WTC11 (cell line): ENCODE data around the gene KIFC3. TPM values are rescaled to one million over a fixed set of nuclear protein-coding genes. Genes with fewer than 3 reads are reported as not detected.

Source experiments
- ATAC-seq: fragments of 200-7000 bp; cut with Tn5 transposase; 2 replicates; pipeline ENCODE4 v1.10.0; 2021; ENCODE audit warnings: mild to moderate bottlenecking, moderate library complexity
- CTCF ChIA-PET: fragments of 300-600 bp; sonication (Branson Sonifier 250); formaldehyde crosslinking; loops from one replicate; lab custom pipeline; 2021; ENCODE audit warnings: antibody characterized with exemption; lab: Charles Lee
- POLR2A ChIA-PET: fragments of 350-600 bp; sonication (Branson Sonifier 250); formaldehyde crosslinking; loops from one replicate; lab custom pipeline; 2021; ENCODE audit warnings: antibody characterized with exemption; lab: Charles Lee
- DNase-seq: peaks from one replicate; pipeline ENCODE4 v3.0.0; 2021; ENCODE audit warnings: low spot score
- H3K27ac Mint-ChIP-seq: 2 replicates; pipeline ENCODE4 v1.8.0; 2021; ENCODE audit warnings: mixed read lengths
- H3K27me3 Mint-ChIP-seq: 2 replicates; pipeline ENCODE4 v1.8.0; 2021; ENCODE audit warnings: low read depth, mild to moderate bottlenecking, moderate library complexity, mixed read lengths
- H3K36me3 Mint-ChIP-seq: 2 replicates; pipeline ENCODE4 v1.8.0; 2021; ENCODE audit warnings: mixed read lengths
- H3K4me1 Mint-ChIP-seq: 2 replicates; pipeline ENCODE4 v1.8.0; 2022; ENCODE audit warnings: mixed read lengths
- H3K4me3 Mint-ChIP-seq: 2 replicates; pipeline ENCODE4 v1.8.0; 2021; ENCODE audit warnings: mild to moderate bottlenecking, moderate library complexity, mixed read lengths
- H3K9me3 Mint-ChIP-seq: 2 replicates; pipeline ENCODE4 v1.8.0; 2021; ENCODE audit warnings: mixed read lengths
- ATF3 ChIP-seq: sonication (generic); formaldehyde crosslinking; conservative IDR thresholded peaks from 2 replicates; pipeline ENCODE4 v1.8.1; 2022; ENCODE audit warnings: mild to moderate bottlenecking, missing genetic modification reagents
- E2F4 ChIP-seq: sonication (generic); formaldehyde crosslinking; IDR thresholded peaks from 2 replicates; pipeline ENCODE4 v1.8.1; 2022; ENCODE audit warnings: low read depth, mild to moderate bottlenecking, moderate library complexity, missing genetic modification reagents, borderline replicate concordance
- ESRRA ChIP-seq: sonication (generic); formaldehyde crosslinking; IDR thresholded peaks from 2 replicates; pipeline ENCODE4 v1.8.1; 2022; ENCODE audit warnings: mild to moderate bottlenecking, missing genetic modification reagents, borderline replicate concordance
- ETV6 ChIP-seq: sonication (generic); formaldehyde crosslinking; IDR thresholded peaks from 2 replicates; pipeline ENCODE4 v1.8.1; 2022; ENCODE audit warnings: mild to moderate bottlenecking, missing genetic modification reagents
- IRF1 ChIP-seq: sonication (generic); formaldehyde crosslinking; IDR thresholded peaks from 2 replicates; pipeline ENCODE4 v1.8.0; 2023; ENCODE audit warnings: missing genetic modification reagents
- JUN ChIP-seq: sonication (generic); formaldehyde crosslinking; IDR thresholded peaks from 2 replicates; pipeline ENCODE4 v1.8.0; 2023; ENCODE audit warnings: mild to moderate bottlenecking, missing genetic modification reagents
- NFE2L1 ChIP-seq: sonication (generic); formaldehyde crosslinking; IDR thresholded peaks from 2 replicates; pipeline ENCODE4 v1.8.1; 2023; ENCODE audit warnings: missing genetic modification reagents
- NR3C1 ChIP-seq: sonication (generic); formaldehyde crosslinking; conservative IDR thresholded peaks from 2 replicates; pipeline ENCODE4 v1.8.1; 2023; ENCODE audit warnings: low read depth, mild to moderate bottlenecking, missing genetic modification reagents
- PREB ChIP-seq: sonication (generic); formaldehyde crosslinking; IDR thresholded peaks from 2 replicates; pipeline ENCODE4 v1.8.1; 2022; ENCODE audit warnings: mild to moderate bottlenecking, missing genetic modification reagents, moderate library complexity, borderline replicate concordance
- SP1 ChIP-seq: sonication (generic); formaldehyde crosslinking; conservative IDR thresholded peaks from 2 replicates; pipeline ENCODE4 v1.8.1; 2022; ENCODE audit warnings: missing genetic modification reagents
- TEAD1 ChIP-seq: sonication (generic); formaldehyde crosslinking; IDR thresholded peaks from 2 replicates; pipeline ENCODE4 v1.8.0; 2022; ENCODE audit warnings: mild to moderate bottlenecking, missing genetic modification reagents
- ZBTB43 ChIP-seq: sonication (generic); formaldehyde crosslinking; IDR thresholded peaks from 2 replicates; pipeline ENCODE4 v1.8.1; 2023; ENCODE audit warnings: mild to moderate bottlenecking, missing genetic modification reagents
- ZNF138 ChIP-seq: sonication (generic); formaldehyde crosslinking; conservative IDR thresholded peaks from 2 replicates; pipeline ENCODE4 v1.8.1; 2022; ENCODE audit warnings: mild to moderate bottlenecking, moderate library complexity, missing genetic modification reagents
- ZNF281 ChIP-seq: sonication (generic); formaldehyde crosslinking; IDR thresholded peaks from 2 replicates; pipeline ENCODE4 v1.8.0; 2023; ENCODE audit warnings: mild to moderate bottlenecking, missing genetic modification reagents
- ZNF423 ChIP-seq: fragments of 250-450 bp; sonication (Bioruptor Pico); IDR thresholded peaks from 2 replicates; pipeline ENCODE4 v2.1.2; 2022; ENCODE audit warnings: mild to moderate bottlenecking, moderate library complexity
- ZNF532 ChIP-seq: fragments of 250-450 bp; sonication (Bioruptor Pico); IDR thresholded peaks from 2 replicates; pipeline ENCODE4 v1.9.0; 2021; ENCODE audit warnings: mild to moderate bottlenecking, borderline replicate concordance
- total RNA-seq: library from RNA; stranded (reverse); gene quantifications from 3 replicates; pipeline ENCODE4 v1.2.3, GENCODE V29; 2021

The KIFC3 gene
- total RNA-seq, 1 experiment from 2014 or later: 11.6 TPM

GRCh38 chr16:57735755-57736418, 66.4 kb downstream of the KIFC3 start, which contains the start of gene KATNB1 (continued):
- TF ChIP-seq ZNF281 (0 out of 2 replicates have a peak, but pooled peaks have one; percentile 40), ZBTB43 (CRISPR knock-in tag) (0 out of 2 replicates have a peak, but pooled peaks have one; percentile 31), ZNF138 (no peak), JUN (no peak), NR3C1 (CRISPR knock-in tag) (no peak), ATF3 (CRISPR knock-in tag) (0 out of 2 replicates have a peak, but pooled peaks have one; percentile 14), NFE2L1 (CRISPR knock-in tag) (0 out of 2 replicates have a peak, but pooled peaks have one; percentile 69), ESRRA (no peak), E2F4 (CRISPR knock-in tag) (no peak), TEAD1 (CRISPR knock-in tag) (peak; percentile 40; the same call in 1 of the 2 replicates), IRF1 (no peak), ZNF423 (CRISPR knock-in tag) (no peak), PREB (no peak)

GRCh38 chr16:57734925-57735754, 67.2 kb downstream of the KIFC3 start:
- H3K4me3 Mint-ChIP-seq: peak overlapping the region; percentile 98
- no peaks in the 10 kb centered on the region for H3K36me3 Mint-ChIP-seq
- peak; percentile 92 for ATAC-seq
- POLR2A ChIA-PET: interaction anchor here (0.7 to 1.9 kb wide), 5 partner anchors 41 to 657 kb away, joined by 3 to 5 read pairs (median 3); partner anchors contain the start of gene GINS3
- H3K27me3 Mint-ChIP-seq: peaks cover 3% of the 10 kb centered on the region; the same call in 1 of the 2 replicates
- no peaks in the 10 kb centered on the region; the same call in 1 of the 2 replicates for H3K9me3 Mint-ChIP-seq
- peaks cover 16% of the 10 kb centered on the region for H3K4me1 Mint-ChIP-seq
- DNase-seq: peak; percentile 100
- H3K27ac Mint-ChIP-seq: peak overlapping the region; percentile 99
- CTCF ChIA-PET: interaction anchor here (0.8 to 3.0 kb wide), 16 partner anchors 10 to 387 kb away, joined by 3 to 19 read pairs (median 6); partner anchors contain the start of genes ADGRG3 and USB1
- TF ChIP-seq ETV6 (no peak), ZNF281 (no peak), ZNF532 (no peak), SP1 (peak; percentile 93)
